K562 (cell line): ENCODE measurements around the gene TMEM131. TPM values are rescaled to one million over a fixed set of nuclear protein-coding genes. Genes with fewer than 3 reads are reported as not detected.

Experiments used
- ATAC-seq: fragments of 200-7000 bp; cut with Tn5 transposase; 3 replicates; pipeline ENCODE4 v1.9.1; 2020; ENCODE audit warnings: moderate library complexity
- BruUV-seq: library from RNA; stranded (reverse); fragments of 400-500 nt; replicated peaks from 2 replicates; lab custom pipeline; 2021; lab: Mats Ljungman, UMichigan
- CTCF ChIA-PET: fragments of 300-600 bp; formaldehyde crosslinking; extraction: SDS; loops from one replicate; lab custom pipeline; 2021; ENCODE audit warnings: low intra/inter-chr PET ratio; lab: Yijun Ruan, JAX
- POLR2A ChIA-PET: fragments of 300-600, 350-650 bp; sonication (Branson Sonifier 250); formaldehyde crosslinking; extraction: SDS; loops from one replicate; lab custom pipeline; 2021; ENCODE audit warnings: antibody characterized with exemption, inconsistent platforms; lab: Yijun Ruan, JAX
- DNase-seq, 4 experiments: peaks; one replicate each; pipeline versions ENCODE4 v3.0.0 to v3.0.0-alpha.2; 2011 to 2018; ENCODE audit warnings: low spot score in 3 of 4, mixed read lengths in 3 of 4; ENCODE audit errors: extremely low read depth in 1 of 4
- FAIRE-seq: peaks from 2 replicates; lab custom pipeline; 2011; peaks lifted over from hg19 to GRCh38; lab: Jason Lieb, UNC
- H2AFZ ChIP-seq: 2 replicates; pipeline ENCODE4 v1.6.0; 2011; ENCODE audit warnings: low read depth, low read length, control low read depth, inconsistent platforms
- H3K27ac ChIP-seq: fragments of 200-600 bp; 3 replicates; pipeline ENCODE4 v1.8.0; 2011; ENCODE audit warnings: low read depth, mild to moderate bottlenecking, control low read depth, inconsistent platforms, low read length, moderate library complexity, mixed read lengths; ENCODE audit errors: extremely low read depth
- H3K27me3 ChIP-seq, 2 experiments: fragments of 300-600 bp in 1 of 2; 2 replicates in 1 of 2; 3 replicates in 1 of 2; pipeline versions ENCODE4 v1.6.0 to v1.8.0; 2011; ENCODE audit warnings: inconsistent platforms in 2 of 2, low read length in 2 of 2, mild to moderate bottlenecking in 1 of 2, mixed read lengths in 1 of 2, moderate library complexity in 1 of 2; ENCODE audit not compliant: control insufficient read depth in 2 of 2, insufficient read depth in 2 of 2
- H3K36me3 ChIP-seq: fragments of 300-600 bp; 3 replicates; pipeline ENCODE4 v1.8.0; 2011; ENCODE audit warnings: mild to moderate bottlenecking, low read length, inconsistent platforms; ENCODE audit not compliant: control insufficient read depth, insufficient read depth
- H3K4me1 ChIP-seq, 2 experiments: fragments of 200-600 bp in 1 of 2; replicated peaks in 1 of 2; 2 replicates in 1 of 2; 3 replicates in 1 of 2; pipeline versions ENCODE4 v1.5.1 to v1.8.0; 2011; ENCODE audit warnings: inconsistent platforms in 2 of 2, low read length in 2 of 2, mild to moderate bottlenecking in 1 of 2, mixed read lengths in 1 of 2, moderate library complexity in 1 of 2; ENCODE audit not compliant: control insufficient read depth in 2 of 2, insufficient read depth in 2 of 2
- H3K4me2 ChIP-seq: 2 replicates; pipeline ENCODE4 v1.6.1; 2011; ENCODE audit warnings: low read length, control low read depth, inconsistent platforms, mixed read lengths; ENCODE audit not compliant: insufficient read depth
- H3K4me3 ChIP-seq: fragments of 200-600 bp; sonication (generic), shearing (Covaris generic); 2 replicates; pipeline ENCODE4 v1.5.1; 2016; ENCODE audit warnings: control low read depth, inconsistent platforms
- H3K79me2 ChIP-seq: fragments of 200-600 bp; 3 replicates; pipeline ENCODE4 v1.8.0; 2011; ENCODE audit warnings: low read length, inconsistent platforms; ENCODE audit not compliant: control insufficient read depth, insufficient read depth
- H3K9ac ChIP-seq, 2 experiments: 2 replicates each; pipeline versions ENCODE4 v1.6.0 to v1.6.1; 2011; ENCODE audit warnings: low read depth in 2 of 2, low read length in 2 of 2, control low read depth in 1 of 2, inconsistent platforms in 1 of 2, mild to moderate bottlenecking in 1 of 2, mixed read lengths in 1 of 2; ENCODE audit not compliant: insufficient read depth in 1 of 2
- H3K9me1 ChIP-seq: one replicate; pipeline ENCODE4 v1.6.0; 2011; ENCODE audit warnings: inconsistent platforms, mild to moderate bottlenecking, low read length, moderate library complexity; ENCODE audit not compliant: control insufficient read depth, insufficient read depth
- H3K9me3 ChIP-seq: replicated peaks from 2 replicates; pipeline ENCODE4 v1.5.1; 2011; ENCODE audit warnings: low read depth, low read length, inconsistent platforms; ENCODE audit not compliant: control insufficient read depth, insufficient read depth
- H4K20me1 ChIP-seq: replicated peaks from 2 replicates; pipeline ENCODE4 v1.6.1; 2011; ENCODE audit warnings: low read length, inconsistent platforms, mixed read lengths; ENCODE audit not compliant: control insufficient read depth, insufficient read depth
- HNRNPH1 ChIP-seq: fragments of 200-400 bp; formaldehyde crosslinking; optimal IDR thresholded peaks from 2 replicates; pipeline ENCODE3; 2017; ENCODE audit warnings: low read depth, mild to moderate bottlenecking, low read length, moderate library complexity
- ID3 ChIP-seq, 2 experiments: fragments of 250-450 bp in 1 of 2; fragments of 450-650 bp in 1 of 2; sonication (Bioruptor Pico) in 1 of 2; IDR thresholded peaks; 2 replicates each; pipeline versions ENCODE4 v1.6.1 to v1.8.0; 2016 to 2021; ENCODE audit warnings: mild to moderate bottlenecking in 2 of 2, moderate library complexity in 2 of 2, missing compliant biosample characterization in 1 of 2, missing genetic modification characterization in 1 of 2
- MAFK ChIP-seq: IDR thresholded peaks from 2 replicates; pipeline ENCODE4 v1.6.1; 2011; ENCODE audit warnings: low read length, improper control_type of control experiment
- MTF1 ChIP-seq: fragments of 250-450 bp; sonication (Bioruptor Pico); IDR thresholded peaks from 2 replicates; pipeline ENCODE4 v1.9.0; 2021; ENCODE audit warnings: moderate library complexity, mild to moderate bottlenecking, inconsistent platforms, borderline replicate concordance
- NELFE ChIP-seq: IDR thresholded peaks from 2 replicates; pipeline ENCODE4 v1.6.1; 2011; ENCODE audit warnings: mild to moderate bottlenecking; ENCODE audit not compliant: insufficient read depth, insufficient read length
- PHF20 ChIP-seq: fragments of 450-650 bp; IDR thresholded peaks from 2 replicates; pipeline ENCODE4 v1.6.1; 2018; ENCODE audit not compliant: partially characterized antibody
- SFPQ ChIP-seq: fragments of 200-400 bp; formaldehyde crosslinking; IDR thresholded peaks from 2 replicates; pipeline ENCODE4 v1.6.1; 2017; ENCODE audit warnings: mild to moderate bottlenecking, low read depth, low read length, moderate library complexity
- SRF ChIP-seq, 2 experiments: fragments of 250-450, 450-650 bp in 1 of 2; sonication (Bioruptor Pico) in 1 of 2; sonication (generic) in 1 of 2; formaldehyde crosslinking; IDR thresholded peaks; 2 replicates each; pipeline versions ENCODE4 v1.5.0 to v1.5.1; 2020 to 2022; ENCODE audit warnings: mild to moderate bottlenecking in 1 of 2, missing genetic modification reagents in 1 of 2
- TBP ChIP-seq: optimal IDR thresholded peaks from 2 replicates; pipeline ENCODE3; 2011; ENCODE audit warnings: low read depth, low read length, improper control_type of control experiment
- ZNF124 ChIP-seq: sonication (generic); formaldehyde crosslinking; IDR thresholded peaks from 2 replicates; pipeline ENCODE4 v1.8.1; 2022; ENCODE audit warnings: missing genetic modification reagents
- ZNF561 ChIP-seq: fragments of 450-650 bp; formaldehyde crosslinking; conservative IDR thresholded peaks from 2 replicates; pipeline ENCODE4 v1.4.0; 2020; ENCODE audit warnings: mild to moderate bottlenecking, moderate library complexity
- ZZZ3 ChIP-seq: fragments of 450-650 bp; IDR thresholded peaks from 2 replicates; pipeline ENCODE4 v1.6.1; 2016; ENCODE audit warnings: antibody characterized with exemption, mild to moderate bottlenecking, moderate library complexity
- in situ Hi-C: fragments of 300-500 bp; cut with MboI; formaldehyde crosslinking; loops from 4 replicates; pipeline ENCODE4 v1.15.0; 2018; ENCODE audit warnings: inconsistent platforms, mixed read lengths
- intact Hi-C: fragments of 100-400 bp; cut with micrococcal nuclease; formaldehyde crosslinking; loops from 2 replicates; pipeline ENCODE4 v1.14.2; 2022
- polyA plus RNA-seq, 8 experiments: library from polyadenylated mRNA; depleted of rRNA in 4 of 8; stranded (reverse) in 5 of 8; unstranded in 3 of 8; fragments of >200 nt; fragmentation: Nextera tagmentation in 2 of 8; fragmentation: Illumina TruSeq in 1 of 8; extraction: Ambion mirVana in 2 of 8; extraction: Trizol in 1 of 8; gene quantifications; 2 replicates each; pipeline versions ENCODE4 v1.2.1 to v1.2.3, GENCODE V29; 2011 to 2014; ENCODE audit warnings: inconsistent platforms in 1 of 8, missing spikeins in 1 of 8
- total RNA-seq, 7 experiments: library from RNA; depleted of rRNA in 6 of 7; stranded (reverse); fragments of >200 nt in 6 of 7; fragmentation: Illumina TruSeq in 2 of 7; extraction: Trizol in 2 of 7; gene quantifications; 2 replicates each; pipeline versions ENCODE4 v1.2.1 to v1.2.3, GENCODE V29; 2011 to 2021; ENCODE audit warnings: low replicate concordance in 1 of 7
- TF ChIP-seq, protein P1 (sequence below): fragments of 250-450 bp; sonication (Bioruptor Pico); IDR thresholded peaks from 2 replicates; pipeline ENCODE4 v1.5.1; 2021; ENCODE audit warnings: mild to moderate bottlenecking
- TF ChIP-seq, protein P2 (sequence below): fragments of 450-650 bp; IDR thresholded peaks from 2 replicates; pipeline ENCODE4 v1.6.1; 2014; ENCODE audit warnings: low read depth, mild to moderate bottlenecking, moderate library complexity, borderline replicate concordance

Gene TMEM131
- total and polyA plus RNA-seq, 9 of the 15 experiments (the other 6 are each of a cell fraction or from before 2014, with no cell fraction given), result 2.5 to 21.1 (median 12.4) TPM

DNA sequence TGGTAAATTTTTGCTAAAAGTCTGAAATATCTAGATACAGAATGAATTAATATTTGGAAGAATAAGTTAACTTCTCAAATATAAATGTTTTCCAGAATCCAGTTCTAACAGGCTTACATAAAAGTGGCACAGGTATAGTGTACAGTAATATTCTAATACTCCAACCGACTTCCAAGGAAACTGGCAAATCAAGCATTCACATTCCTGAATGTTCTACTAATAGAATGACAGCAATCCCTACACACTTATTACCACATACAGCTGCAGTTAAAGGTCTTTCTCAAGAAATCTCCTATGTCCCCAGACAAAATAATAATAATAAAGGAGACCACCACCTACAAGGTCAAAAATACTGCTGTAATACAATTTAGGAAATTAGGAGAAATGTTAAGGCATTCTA is 31.9 kb downstream of the TMEM131 start (continued):
- TF ChIP-seq TBP (no peak), MAFK (no peak), ID3 (CRISPR knock-in tag; IDR thresholded peaks at IDR 0.05) (no peak), ID3 (tag; IDR thresholded peaks at IDR 0.05) (no peak)

DNA sequence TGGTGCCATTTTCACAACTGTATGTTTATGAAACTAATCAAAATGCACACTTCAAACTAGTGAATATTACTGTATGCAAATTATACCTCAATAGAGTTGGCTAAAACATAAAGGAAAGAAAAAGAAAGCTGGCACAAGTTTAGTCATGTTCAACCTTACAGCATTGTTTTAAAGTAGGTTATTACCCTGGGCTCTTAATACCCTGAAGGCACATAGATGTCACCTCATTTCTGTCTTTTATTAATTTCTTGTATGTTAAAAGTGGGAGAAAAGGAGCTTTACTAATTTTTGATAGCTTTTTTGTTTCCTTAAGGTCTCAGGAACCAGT is 32.7 kb downstream of the TMEM131 start:
- in situ Hi-C loops, result no loop called here
- intact Hi-C loops, result no loop called here
- Histone ChIP-seq H3K27me3 (no peaks in the 10 kb centered on the region), H3K79me2 (peaks cover 67% of the 10 kb centered on the region), H3K4me3 (no peak overlapping the region), H3K36me3 (no peaks in the 10 kb centered on the region), H3K9me1 (no peaks in the 10 kb centered on the region), H2AFZ (no peak overlapping the region), H3K4me2 (no peak overlapping the region), H3K9me3 (no peaks in the 10 kb centered on the region), H4K20me1 (no peaks in the 10 kb centered on the region; the same call in 1 of the 2 replicates)
- ChIA-PET POLR2A (interaction anchor here (0.6 kb wide), 1 partner anchor 236 kb away, joined by 3 read pairs; no protein-coding TSS in a partner anchor), CTCF (no interaction called here)
- ATAC-seq, result no peak
- no peak for DNase-seq
- BruUV-seq, result no TSS peak
- TF ChIP-seq, protein P1, sequence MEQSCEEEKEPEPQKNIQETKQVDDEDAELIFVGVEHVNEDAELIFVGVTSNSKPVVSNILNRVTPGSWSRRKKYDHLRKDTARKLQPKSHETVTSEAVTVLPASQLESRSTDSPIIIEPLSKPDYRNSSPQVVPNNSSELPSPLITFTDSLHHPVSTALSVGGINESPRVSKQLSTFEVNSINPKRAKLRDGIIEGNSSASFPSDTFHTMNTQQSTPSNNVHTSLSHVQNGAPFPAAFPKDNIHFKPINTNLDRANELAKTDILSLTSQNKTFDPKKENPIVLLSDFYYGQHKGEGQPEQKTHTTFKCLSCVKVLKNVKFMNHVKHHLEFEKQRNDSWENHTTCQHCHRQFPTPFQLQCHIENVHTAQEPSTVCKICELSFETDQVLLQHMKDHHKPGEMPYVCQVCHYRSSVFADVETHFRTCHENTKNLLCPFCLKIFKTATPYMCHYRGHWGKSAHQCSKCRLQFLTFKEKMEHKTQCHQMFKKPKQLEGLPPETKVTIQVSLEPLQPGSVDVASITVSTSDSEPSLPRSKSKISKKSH (CRISPR knock-in tag), result no peak
- no peak for TF ChIP-seq SRF (CRISPR knock-in tag; IDR thresholded peaks at IDR 0.05)
- no peak for TF ChIP-seq ZNF561 (CRISPR knock-in tag)
- TF ChIP-seq SFPQ, result no peak
- TF ChIP-seq ZZZ3, result no peak
- TF ChIP-seq ZNF124, result no peak
- TF ChIP-seq HNRNPH1, result no peak
- TF ChIP-seq MTF1 (CRISPR knock-in tag), result no peak
- TF ChIP-seq, protein P2, sequence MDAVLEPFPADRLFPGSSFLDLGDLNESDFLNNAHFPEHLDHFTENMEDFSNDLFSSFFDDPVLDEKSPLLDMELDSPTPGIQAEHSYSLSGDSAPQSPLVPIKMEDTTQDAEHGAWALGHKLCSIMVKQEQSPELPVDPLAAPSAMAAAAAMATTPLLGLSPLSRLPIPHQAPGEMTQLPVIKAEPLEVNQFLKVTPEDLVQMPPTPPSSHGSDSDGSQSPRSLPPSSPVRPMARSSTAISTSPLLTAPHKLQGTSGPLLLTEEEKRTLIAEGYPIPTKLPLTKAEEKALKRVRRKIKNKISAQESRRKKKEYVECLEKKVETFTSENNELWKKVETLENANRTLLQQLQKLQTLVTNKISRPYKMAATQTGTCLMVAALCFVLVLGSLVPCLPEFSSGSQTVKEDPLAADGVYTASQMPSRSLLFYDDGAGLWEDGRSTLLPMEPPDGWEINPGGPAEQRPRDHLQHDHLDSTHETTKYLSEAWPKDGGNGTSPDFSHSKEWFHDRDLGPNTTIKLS, result no peak
- no peak for TF ChIP-seq PHF20
- TF ChIP-seq NELFE, result no peak
- TF ChIP-seq, all 486 proteins: peak for 0
- no peak overlapping the region for H3K27ac ChIP-seq
- H3K9ac ChIP-seq, result no peak overlapping the region
- FAIRE-seq, result no peak
- H3K4me1 ChIP-seq, result peaks cover 0 to 7% of the 10 kb centered on the region in 2 experiments; a peak in 2 of 5 replicates
